ENCODE results near the gene CRIP3. TPM values are rescaled to one million over a fixed set of nuclear protein-coding genes. Genes with fewer than 3 reads are reported as not detected.

Gene CRIP3
- total RNA-seq, 4 donors from 2014 or later, result 0.38 to 0.72 (median 0.41) TPM; not detected in 1

GRCh38 chr6:43302126-43302525 lies 6.5 kb downstream of the CRIP3 start:
- Histone ChIP-seq H3K9me3 (no peaks in the 10 kb centered on the region), H3K36me3 (no peaks in the 10 kb centered on the region), H3K4me3 (no peak overlapping the region), H3K27me3 (peaks cover 0 to 45% (median 2%) of the 10 kb centered on the region in 4 donors), H3K27ac (no peak overlapping the region), H3K4me1 (no peaks in the 10 kb centered on the region)
- TF ChIP-seq CTCF (IDR thresholded peaks at IDR 0.05) (no peak), POLR2A (IDR thresholded peaks at IDR 0.05) (no peak)
- WGBS, 2 donors, result 63 to 91% methylated on average over 8 of the region's 19 CpGs
- intact Hi-C loops (cut with DNase I), result no loop called here
- no peak for DNase-seq

GRCh38 chr6:43301081-43301870 lies 7.3 kb downstream of the CRIP3 start:
- Histone ChIP-seq H3K36me3 (no peaks in the 10 kb centered on the region), H3K4me3 (no peak overlapping the region), H3K4me1 (no peaks in the 10 kb centered on the region), H3K9me3 (no peaks in the 10 kb centered on the region), H3K27ac (no peak overlapping the region), H3K27me3 (peaks cover 0 to 52% (median 2%) of the 10 kb centered on the region in 4 donors)
- no peak for DNase-seq
- intact Hi-C loops (cut with DNase I), result no loop called here
- TF ChIP-seq POLR2A (IDR thresholded peaks at IDR 0.05) (no peak), CTCF (IDR thresholded peaks at IDR 0.05) (no peak)
- WGBS, 2 donors, result 81 to 88% methylated on average over 12 to 15 of the region's 15 CpGs

GRCh38 chr6:43299338-43300293 lies 9.0 kb downstream of the CRIP3 start:
- H3K27me3 ChIP-seq, result peaks cover 0 to 52% (median 2%) of the 10 kb centered on the region in 4 donors
- H3K4me3 ChIP-seq, result no peak overlapping the region
- H3K36me3 ChIP-seq, result no peaks in the 10 kb centered on the region
- no peak overlapping the region for H3K27ac ChIP-seq
- TF ChIP-seq POLR2A (IDR thresholded peaks at IDR 0.05) (no peak), CTCF (IDR thresholded peaks at IDR 0.05) (no peak)
- no peak for DNase-seq
- intact Hi-C loops (cut with DNase I), result no loop called here
- H3K4me1 ChIP-seq, result no peaks in the 10 kb centered on the region
- H3K9me3 ChIP-seq, result no peaks in the 10 kb centered on the region
- 65 to 71% methylated on average over 6 to 7 of the region's 18 CpGs for WGBS, 2 donors

GRCh38 chr6:43298565-43299337 lies 9.9 kb downstream of the CRIP3 start:
- Histone ChIP-seq H3K4me1 (no peaks in the 10 kb centered on the region), H3K36me3 (no peaks in the 10 kb centered on the region), H3K4me3 (no peak overlapping the region), H3K9me3 (no peaks in the 10 kb centered on the region), H3K27me3 (peaks cover 0 to 52% (median 2%) of the 10 kb centered on the region in 4 donors), H3K27ac (no peak overlapping the region)
- TF ChIP-seq CTCF (IDR thresholded peaks at IDR 0.05), result no peak
- no peak for TF ChIP-seq POLR2A (IDR thresholded peaks at IDR 0.05)
- intact Hi-C loops (cut with DNase I), result no loop called here
- DNase-seq, result no peak
- 61 to 72% methylated on average over 7 to 9 of the region's 12 CpGs for WGBS, 2 donors

All from esophagus squamous epithelium (tissue), 5 donors.